Brain microvascular endothelial cell (primary cell): ENCODE measurements around the gene SLC30A3.

Experiments
- DNase-seq: peaks from one replicate; pipeline ENCODE4 v3.0.0-alpha.2; 2020
- H3K27ac ChIP-seq: fragments of 250-450 bp; sonication (Bioruptor Pico); 2 replicates; pipeline ENCODE4 v1.5.1; 2020; ENCODE audit warnings: mild to moderate bottlenecking, moderate library complexity
- H3K27me3 ChIP-seq: fragments of 250-450 bp; sonication (Bioruptor Pico); replicated peaks from 2 replicates; pipeline ENCODE4 v1.5.1; 2020; ENCODE audit warnings: mild to moderate bottlenecking
- H3K36me3 ChIP-seq: fragments of 250-450 bp; sonication (Bioruptor Pico); replicated peaks from 2 replicates; pipeline ENCODE4 v1.5.1; 2020; ENCODE audit warnings: mild to moderate bottlenecking
- H3K4me3 ChIP-seq: 2 replicates; pipeline ENCODE4 v1.5.1; 2011; ENCODE audit warnings: low read depth, mild to moderate bottlenecking, control low read depth, low read length, moderate library complexity
- in situ Hi-C: cut with HindIII; loops from 2 replicates; pipeline ENCODE4 v1.10.0; 2017; ENCODE audit warnings: low sequenced_read_pairs, low pct_ligation_motif_present
- TF ChIP-seq, protein P1 (sequence below): IDR thresholded peaks from 2 replicates; pipeline ENCODE4 v1.5.1; 2011; ENCODE audit warnings: low read depth, mild to moderate bottlenecking, moderate library complexity, low read length, control low read depth, inconsistent platforms; ENCODE audit errors: missing control alignments

The SLC30A3 gene

DNA sequence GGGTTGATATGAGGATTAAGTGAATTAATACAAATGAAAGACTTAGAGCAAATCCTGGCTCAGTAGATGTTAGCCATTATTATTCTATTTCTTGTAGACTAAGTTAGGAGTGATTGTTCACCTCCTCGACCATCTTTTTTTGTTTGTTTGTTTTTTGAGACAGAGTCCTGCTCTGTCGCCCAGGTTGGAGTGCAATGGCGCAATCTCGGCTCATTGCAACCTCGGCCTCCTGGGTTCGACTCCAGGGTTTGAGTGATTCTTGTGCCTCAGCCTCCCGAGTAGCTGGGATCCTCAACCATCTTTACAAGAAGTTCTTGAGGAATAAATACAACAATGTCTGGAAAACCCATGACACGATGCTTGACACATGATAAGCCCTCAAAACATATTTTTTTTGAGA is 32.1 kb upstream of the SLC30A3 start:
- no peak overlapping the region for H3K4me3 ChIP-seq
- peaks cover 12% of the 10 kb centered on the region for H3K27me3 ChIP-seq
- in situ Hi-C loops: loop anchor here (25.0 kb wide), 1 partner anchor 183 kb away; the partner anchor contains the start of genes ABHD1 and CGREF1
- TF ChIP-seq, protein P1, sequence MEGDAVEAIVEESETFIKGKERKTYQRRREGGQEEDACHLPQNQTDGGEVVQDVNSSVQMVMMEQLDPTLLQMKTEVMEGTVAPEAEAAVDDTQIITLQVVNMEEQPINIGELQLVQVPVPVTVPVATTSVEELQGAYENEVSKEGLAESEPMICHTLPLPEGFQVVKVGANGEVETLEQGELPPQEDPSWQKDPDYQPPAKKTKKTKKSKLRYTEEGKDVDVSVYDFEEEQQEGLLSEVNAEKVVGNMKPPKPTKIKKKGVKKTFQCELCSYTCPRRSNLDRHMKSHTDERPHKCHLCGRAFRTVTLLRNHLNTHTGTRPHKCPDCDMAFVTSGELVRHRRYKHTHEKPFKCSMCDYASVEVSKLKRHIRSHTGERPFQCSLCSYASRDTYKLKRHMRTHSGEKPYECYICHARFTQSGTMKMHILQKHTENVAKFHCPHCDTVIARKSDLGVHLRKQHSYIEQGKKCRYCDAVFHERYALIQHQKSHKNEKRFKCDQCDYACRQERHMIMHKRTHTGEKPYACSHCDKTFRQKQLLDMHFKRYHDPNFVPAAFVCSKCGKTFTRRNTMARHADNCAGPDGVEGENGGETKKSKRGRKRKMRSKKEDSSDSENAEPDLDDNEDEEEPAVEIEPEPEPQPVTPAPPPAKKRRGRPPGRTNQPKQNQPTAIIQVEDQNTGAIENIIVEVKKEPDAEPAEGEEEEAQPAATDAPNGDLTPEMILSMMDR: no peak
- DNase-seq: no peak
- H3K36me3 ChIP-seq: no peaks in the 10 kb centered on the region
- H3K27ac ChIP-seq: no peak overlapping the region

- H3K27me3 ChIP-seq: peaks cover 15% of the 10 kb centered on the region
- TF ChIP-seq, protein P1: no peak
- no peak for DNase-seq
- no peak overlapping the region for H3K27ac ChIP-seq
- in situ Hi-C loops: loop anchor here (25.0 kb wide), 1 partner anchor 180 kb away; the partner anchor contains the start of genes ABHD1 and CGREF1
- no peak overlapping the region for H3K4me3 ChIP-seq
- no peaks in the 10 kb centered on the region for H3K36me3 ChIP-seq
Observed at GRCh38 chr2:27291865-27292264, 29.0 kb upstream of the SLC30A3 start.

GRCh38 chr2:27290549-27290948 is 27.7 kb upstream of the SLC30A3 start:
- Histone ChIP-seq H3K4me3 (no peak overlapping the region), H3K36me3 (no peaks in the 10 kb centered on the region), H3K27ac (no peak overlapping the region), H3K27me3 (peaks cover 14% of the 10 kb centered on the region)
- DNase-seq: no peak
- in situ Hi-C loops: loop anchor here (25.0 kb wide), 1 partner anchor 178 kb away; the partner anchor contains the start of genes ABHD1 and CGREF1
- TF ChIP-seq, protein P1: no peak

DNA sequence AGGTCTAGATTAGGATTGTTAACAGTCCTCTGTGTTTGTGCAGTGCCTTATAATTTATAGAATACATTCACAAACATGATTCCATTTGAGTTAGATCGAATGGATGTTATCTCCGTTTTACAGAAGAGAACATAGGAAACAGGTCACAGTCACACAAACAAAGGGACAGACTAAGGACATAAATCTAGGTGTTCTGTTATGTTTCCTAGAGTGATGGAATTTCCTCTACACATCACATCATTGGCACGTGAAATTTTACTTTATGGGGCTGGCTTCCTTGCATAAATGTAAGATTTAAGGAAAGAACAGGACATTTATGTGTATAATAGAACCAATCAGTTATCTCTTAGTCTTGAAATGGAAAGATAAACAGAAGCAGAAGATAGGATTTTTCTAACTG is 25.8 kb upstream of the SLC30A3 start:
- TF ChIP-seq, protein P1: no peak
- DNase-seq: no peak
- in situ Hi-C loops: loop anchor here (25.0 kb wide), 1 partner anchor 176 kb away; the partner anchor contains the start of genes ABHD1 and CGREF1
- H3K36me3 ChIP-seq: no peaks in the 10 kb centered on the region
- no peak overlapping the region for H3K27ac ChIP-seq
- H3K4me3 ChIP-seq: no peak overlapping the region
- H3K27me3 ChIP-seq: peaks cover 21% of the 10 kb centered on the region

DNA sequence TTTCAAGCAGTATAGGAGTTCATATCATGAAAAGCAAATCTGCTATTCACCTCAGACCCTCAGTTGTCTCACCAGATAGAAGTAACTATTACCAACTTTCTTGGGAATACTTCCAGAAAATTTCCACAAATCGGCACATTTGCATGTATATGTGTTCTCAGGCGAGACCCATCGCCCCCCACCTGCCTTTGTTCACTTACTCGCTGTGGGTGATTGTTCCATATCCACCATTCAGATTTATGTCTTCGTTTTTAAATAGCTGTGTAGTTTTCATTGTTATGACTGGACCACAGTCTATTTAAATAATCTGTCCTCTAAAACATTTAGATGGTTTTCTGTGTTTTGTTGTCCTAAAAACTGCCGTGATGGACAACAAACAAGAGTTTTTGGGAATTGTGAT is 22.6 kb upstream of the SLC30A3 start:
- Histone ChIP-seq H3K27ac (no peak overlapping the region), H3K27me3 (peaks cover 18% of the 10 kb centered on the region), H3K36me3 (no peaks in the 10 kb centered on the region), H3K4me3 (no peak overlapping the region)
- TF ChIP-seq, protein P1: no peak
- in situ Hi-C loops: loop anchor here (25.0 kb wide), 1 partner anchor 173 kb away; the partner anchor contains the start of genes ABHD1 and CGREF1
- no peak for DNase-seq

DNA sequence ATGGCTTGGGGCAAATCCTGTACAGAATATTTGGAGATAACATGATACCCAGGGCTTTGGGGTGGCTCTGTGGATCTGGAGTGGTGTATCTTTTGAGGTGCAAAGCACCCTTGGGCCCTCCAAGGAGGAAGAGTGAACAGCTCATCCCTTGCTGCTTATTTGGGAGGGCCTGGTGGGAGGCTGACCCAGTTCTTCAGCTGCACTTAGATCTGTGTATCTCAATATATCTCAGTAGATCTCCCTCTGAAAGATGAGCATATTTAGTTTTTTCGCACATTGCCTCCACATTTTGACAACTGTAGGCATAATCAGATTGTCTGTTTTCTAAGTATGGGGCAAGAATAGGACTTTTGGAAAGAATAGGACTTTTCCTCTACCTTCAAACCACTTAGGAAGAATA is 22.1 kb upstream of the SLC30A3 start:
- TF ChIP-seq, protein P1: no peak
- Histone ChIP-seq H3K36me3 (no peaks in the 10 kb centered on the region), H3K27me3 (peaks cover 18% of the 10 kb centered on the region), H3K4me3 (no peak overlapping the region), H3K27ac (no peak overlapping the region)
- in situ Hi-C loops: loop anchor here (25.0 kb wide), 1 partner anchor 173 kb away; the partner anchor contains the start of genes ABHD1 and CGREF1
- DNase-seq: no peak
